Measurements from ENCODE around the gene PEDS1.
"Not testable (repeated sequence)": the region's sequence is repeated elsewhere in the genome, so short reads cannot be mapped to it uniquely, and the experiment has no call there.

Gene PEDS1

GRCh38 chr20:50153500-50154377, at the start of gene PEDS1:
Gene PEDS1, minus strand, starts transcription at chr20:50153723. Its CDS starts 86 bp downstream, at chr20:50153637.
- TF ChIP-seq, protein P1, sequence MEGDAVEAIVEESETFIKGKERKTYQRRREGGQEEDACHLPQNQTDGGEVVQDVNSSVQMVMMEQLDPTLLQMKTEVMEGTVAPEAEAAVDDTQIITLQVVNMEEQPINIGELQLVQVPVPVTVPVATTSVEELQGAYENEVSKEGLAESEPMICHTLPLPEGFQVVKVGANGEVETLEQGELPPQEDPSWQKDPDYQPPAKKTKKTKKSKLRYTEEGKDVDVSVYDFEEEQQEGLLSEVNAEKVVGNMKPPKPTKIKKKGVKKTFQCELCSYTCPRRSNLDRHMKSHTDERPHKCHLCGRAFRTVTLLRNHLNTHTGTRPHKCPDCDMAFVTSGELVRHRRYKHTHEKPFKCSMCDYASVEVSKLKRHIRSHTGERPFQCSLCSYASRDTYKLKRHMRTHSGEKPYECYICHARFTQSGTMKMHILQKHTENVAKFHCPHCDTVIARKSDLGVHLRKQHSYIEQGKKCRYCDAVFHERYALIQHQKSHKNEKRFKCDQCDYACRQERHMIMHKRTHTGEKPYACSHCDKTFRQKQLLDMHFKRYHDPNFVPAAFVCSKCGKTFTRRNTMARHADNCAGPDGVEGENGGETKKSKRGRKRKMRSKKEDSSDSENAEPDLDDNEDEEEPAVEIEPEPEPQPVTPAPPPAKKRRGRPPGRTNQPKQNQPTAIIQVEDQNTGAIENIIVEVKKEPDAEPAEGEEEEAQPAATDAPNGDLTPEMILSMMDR (IDR thresholded peaks at IDR 0.05; ENCODE audit: insufficient read depth, low read length, missing control alignments) = no peak
- CTCF ChIA-PET = interaction anchor here (0.6 to 2.9 kb wide), 14 partner anchors 8 to 174 kb away, joined by 3 to 24 read pairs (median 6); no protein-coding TSS in a partner anchor
- POLR2A ChIA-PET = interaction anchor here (0.6 to 1.8 kb wide), 7 partner anchors 9 to 604 kb away, joined by 4 to 8 read pairs (median 5); partner anchors contain the start of gene UBE2V1
- H3K4me3 ChIP-seq (ENCODE audit: low read depth, low read length) = peak within 1 kb of the TSS; percentile 89
- no peak for DNase-seq (ENCODE audit: low read depth, low spot score)

DNA sequence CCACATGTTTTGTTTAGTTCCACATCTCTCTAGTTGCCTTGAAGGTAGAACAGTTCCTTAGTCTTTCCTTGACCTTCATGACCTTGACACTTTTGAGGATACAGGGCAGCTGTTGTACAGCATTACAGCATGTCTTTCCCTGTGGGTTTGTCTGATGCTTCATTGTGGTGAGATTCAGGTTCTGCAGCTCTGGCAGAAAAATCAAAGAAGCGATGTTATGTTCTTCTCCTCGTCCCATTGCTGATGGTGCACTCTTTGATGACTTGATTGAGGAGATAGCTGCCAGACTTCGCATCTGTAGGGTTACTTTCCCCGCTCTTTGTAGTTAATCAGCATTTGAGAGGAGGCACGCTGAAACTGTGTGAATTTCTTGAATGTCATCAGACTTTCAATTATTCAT, 49.2 kb upstream of the PEDS1 start:
- no peak overlapping the region for H3K4me3 ChIP-seq (ENCODE audit: low read depth, low read length)
- ChIA-PET CTCF (no interaction called here), POLR2A (no interaction called here)
- no peak for DNase-seq (ENCODE audit: low read depth, low spot score)
- TF ChIP-seq, protein P1 (IDR thresholded peaks at IDR 0.05; ENCODE audit: insufficient read depth, low read length, missing control alignments) = no peak

DNA sequence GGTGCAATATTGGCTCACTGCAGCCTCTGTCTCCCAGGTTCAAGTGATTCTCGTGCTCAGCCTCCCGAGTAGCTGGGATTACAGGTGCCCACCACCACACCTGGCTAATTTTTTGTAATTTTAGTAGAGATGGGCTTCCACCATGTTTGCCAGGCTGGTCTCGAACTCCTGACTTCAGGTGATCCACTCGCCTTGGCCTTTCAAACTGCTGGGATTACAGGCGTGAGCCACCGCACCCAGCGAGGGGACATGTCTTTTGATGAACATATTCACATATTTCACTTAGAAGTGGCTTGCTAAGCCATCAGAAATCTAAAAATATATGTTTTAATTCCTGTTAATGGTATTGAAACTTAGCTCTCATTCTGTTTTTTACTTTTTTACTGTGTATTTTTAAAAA, 48.2 kb upstream of the PEDS1 start:
- DNase-seq (ENCODE audit: low read depth, low spot score); H3K4me3 ChIP-seq (ENCODE audit: low read depth, low read length): not testable (repeated sequence)
- ChIA-PET CTCF (interaction anchor here (0.6 to 0.8 kb wide), 3 partner anchors 28 to 263 kb away, joined by 3 read pairs; no protein-coding TSS in a partner anchor), POLR2A (interaction anchor here (0.6 kb wide), 1 partner anchor 255 kb away, joined by 3 read pairs; no protein-coding TSS in a partner anchor)

DNA sequence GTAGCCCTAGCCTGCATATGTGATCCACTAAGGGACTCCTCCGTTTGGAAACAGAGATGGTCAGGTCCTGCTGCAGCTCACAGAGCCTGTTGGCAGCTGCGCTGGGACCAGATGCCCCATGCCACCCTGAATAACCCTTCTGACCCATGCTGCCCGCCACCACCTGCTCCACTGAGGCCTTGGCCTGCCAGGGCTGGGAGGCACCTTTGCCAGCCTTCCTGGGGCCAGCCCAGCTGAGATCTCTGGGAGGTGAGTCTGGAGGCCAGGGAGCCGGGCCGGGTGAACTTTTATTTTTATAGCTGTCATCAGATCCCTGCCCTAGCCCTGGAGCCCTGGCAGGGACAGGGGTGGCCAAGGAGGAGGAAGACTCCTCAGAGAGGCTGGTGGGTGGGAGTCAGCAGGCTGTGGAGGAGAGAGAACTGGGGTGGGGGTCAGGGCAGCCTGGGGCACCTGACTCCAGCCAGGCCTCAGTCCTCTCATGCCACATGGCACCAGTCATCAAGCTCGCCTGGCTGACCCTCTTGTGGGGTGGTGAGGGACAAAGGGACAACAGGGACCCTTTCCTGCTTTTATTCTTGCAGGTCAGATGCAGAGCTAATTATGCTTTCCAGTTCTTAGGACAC, 47.1 kb upstream of the PEDS1 start:
- no peak for DNase-seq (ENCODE audit: low read depth, low spot score)
- CTCF ChIA-PET = interaction anchor here (1.4 kb wide), 1 partner anchor 157 kb away, joined by 3 read pairs; no protein-coding TSS in a partner anchor
- H3K4me3 ChIP-seq (ENCODE audit: low read depth, low read length) = no peak overlapping the region
- POLR2A ChIA-PET = no interaction called here
- TF ChIP-seq, protein P1 (IDR thresholded peaks at IDR 0.05; ENCODE audit: insufficient read depth, low read length, missing control alignments) = no peak

DNA sequence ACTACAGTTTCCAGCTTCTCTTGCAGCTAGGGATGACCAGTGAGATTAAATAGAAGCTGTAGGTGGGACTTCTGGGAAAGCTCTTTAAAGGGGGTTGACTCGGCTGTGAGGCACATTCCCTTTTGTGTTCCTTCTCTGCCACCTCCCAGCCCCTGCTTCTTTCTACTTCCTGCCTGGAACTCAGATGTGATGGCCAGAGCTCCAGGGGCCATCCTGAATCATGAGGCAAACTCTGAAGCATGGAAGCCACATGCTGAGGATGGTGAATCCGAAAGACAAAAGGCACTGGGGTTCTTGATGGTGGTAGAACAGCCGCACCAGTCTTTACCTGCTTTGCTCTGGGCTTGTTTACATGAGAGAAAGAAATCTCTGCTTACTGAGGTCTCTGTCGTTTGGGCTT, 46.2 kb upstream of the PEDS1 start:
- TF ChIP-seq, protein P1 (IDR thresholded peaks at IDR 0.05; ENCODE audit: insufficient read depth, low read length, missing control alignments) = no peak
- no peak overlapping the region for H3K4me3 ChIP-seq (ENCODE audit: low read depth, low read length)
- POLR2A ChIA-PET = interaction anchor here (0.7 kb wide), 1 partner anchor 122 kb away, joined by 3 read pairs; no protein-coding TSS in a partner anchor
- CTCF ChIA-PET = interaction anchor here (1.0 to 1.5 kb wide), 3 partner anchors 9 to 261 kb away, joined by 3 to 4 read pairs (median 3); partner anchors contain the start of gene CEBPB
- no peak for DNase-seq (ENCODE audit: low read depth, low spot score)

GRCh38 chr20:50198716-50199115, 45.2 kb upstream of the PEDS1 start:
- TF ChIP-seq, protein P1 (IDR thresholded peaks at IDR 0.05; ENCODE audit: insufficient read depth, low read length, missing control alignments) = no peak
- ChIA-PET POLR2A (interaction anchor here (0.9 kb wide), 1 partner anchor 123 kb away, joined by 3 read pairs; no protein-coding TSS in a partner anchor), CTCF (interaction anchor here (0.9 to 1.5 kb wide), 2 partner anchors 25 to 262 kb away, joined by 3 to 4 read pairs; no protein-coding TSS in a partner anchor)
- no peak for DNase-seq (ENCODE audit: low read depth, low spot score)
- H3K4me3 ChIP-seq (ENCODE audit: low read depth, low read length) = no peak overlapping the region
